ENCODE measurements around the gene POFUT2.

- TF ChIP-seq GATA3 (IDR thresholded peaks at IDR 0.05; ENCODE audit: low read depth, low read length) (no peak), GATA2 (IDR thresholded peaks at IDR 0.05; ENCODE audit: low read depth, low read length) (no peak)
These were observed 25.1 kb downstream of the POFUT2 start for GRCh38 chr21:45262616-45263015.
